CD14-positive monocyte (primary cell): ENCODE data around the gene KLHL17. TPM values are rescaled to one million over a fixed set of nuclear protein-coding genes. Genes with fewer than 3 reads are reported as not detected.
A peak's percentile ranks its signal among the peaks of the same experiment; 100 is the strongest.

ENCODE experiments used
- DNase-seq, 3 donors: peaks; one replicate each; pipeline ENCODE4 v3.0.0-alpha.2; 2011 to 2022
- H2AFZ ChIP-seq: 2 replicates; pipeline ENCODE4 v1.6.0; 2012; ENCODE audit warnings: mild to moderate bottlenecking, low read depth, low read length, inconsistent platforms; ENCODE audit not compliant: insufficient read depth, poor library complexity, severe bottlenecking
- H3K27ac ChIP-seq, 2 donors: 1 replicate in 1 of 2; 2 replicates in 1 of 2; pipeline ENCODE4 v1.5.1; 2012 to 2013; ENCODE audit warnings: low read length in 2 of 2, control low read depth in 1 of 2, inconsistent platforms in 1 of 2, low read depth in 1 of 2, mild to moderate bottlenecking in 1 of 2
- H3K27me3 ChIP-seq, 2 donors: one replicate each; pipeline versions ENCODE4 v1.6.0 to v1.6.1; 2011 to 2013; ENCODE audit warnings: low read length in 2 of 2; ENCODE audit not compliant: control insufficient read depth in 2 of 2, insufficient read depth in 2 of 2
- H3K36me3 ChIP-seq, 2 donors: replicated peaks in 1 of 2; 1 replicate in 1 of 2; 2 replicates in 1 of 2; pipeline versions ENCODE4 v1.5.1 to v1.6.1; 2012 to 2013; ENCODE audit warnings: low read length in 2 of 2, control low read depth in 1 of 2, inconsistent platforms in 1 of 2, mild to moderate bottlenecking in 1 of 2; ENCODE audit not compliant: insufficient read depth in 2 of 2, control insufficient read depth in 1 of 2
- H3K4me1 ChIP-seq, 2 donors: 1 replicate in 1 of 2; 2 replicates in 1 of 2; pipeline versions ENCODE4 v1.5.1 to v1.6.1; 2012 to 2013; ENCODE audit warnings: low read length in 2 of 2, control low read depth in 1 of 2, inconsistent platforms in 1 of 2, mild to moderate bottlenecking in 1 of 2, moderate library complexity in 1 of 2; ENCODE audit not compliant: insufficient read depth in 2 of 2, control insufficient read depth in 1 of 2
- H3K4me2 ChIP-seq: replicated peaks from 2 replicates; pipeline ENCODE3; 2012; ENCODE audit warnings: low read length, moderate library complexity, mild to moderate bottlenecking; ENCODE audit not compliant: poor library complexity, severe bottlenecking; ENCODE audit errors: extremely low read depth
- H3K4me3 ChIP-seq, 3 experiments: fragments of 200-600 bp in 1 of 3; sonication (generic) in 1 of 3; replicated peaks in 1 of 3; 1 replicate in 2 of 3; 2 replicates in 1 of 3; pipeline ENCODE4 v1.5.1; 2011 to 2013; ENCODE audit warnings: low read length in 3 of 3, mild to moderate bottlenecking in 3 of 3, control low read depth in 2 of 3, low read depth in 2 of 3, inconsistent platforms in 1 of 3, moderate library complexity in 1 of 3
- H3K79me2 ChIP-seq: 2 replicates; pipeline ENCODE4 v1.6.0; 2012; ENCODE audit warnings: mild to moderate bottlenecking, control low read depth, inconsistent platforms, low read length, moderate library complexity; ENCODE audit not compliant: insufficient read depth
- H3K9ac ChIP-seq: 2 replicates; pipeline ENCODE4 v1.6.0; 2017; ENCODE audit warnings: low read length, mild to moderate bottlenecking; ENCODE audit not compliant: insufficient read depth, poor library complexity, severe bottlenecking
- H3K9me3 ChIP-seq, 2 donors: replicated peaks in 1 of 2; 1 replicate in 1 of 2; 2 replicates in 1 of 2; pipeline versions ENCODE4 v1.5.1 to v1.6.1; 2012 to 2013; ENCODE audit warnings: low read length in 2 of 2, control low read depth in 1 of 2; ENCODE audit not compliant: control insufficient read depth in 1 of 2, insufficient read depth in 1 of 2
- H4K20me1 ChIP-seq: 2 replicates; pipeline ENCODE4 v1.6.0; 2012; ENCODE audit warnings: mild to moderate bottlenecking, low read length, control low read depth, moderate library complexity; ENCODE audit not compliant: insufficient read depth
- H3K27ac Mint-ChIP-seq, 7 donors: one replicate each; pipeline ENCODE4 v1.8.0; 2020; ENCODE audit warnings: mild to moderate bottlenecking in 7 of 7, mixed read lengths in 7 of 7, moderate library complexity in 6 of 7, inconsistent platforms in 2 of 7
- H3K27me3 Mint-ChIP-seq, 3 donors: one replicate each; pipeline ENCODE4 v1.8.0; 2021 to 2022; ENCODE audit warnings: low read depth in 3 of 3, mild to moderate bottlenecking in 3 of 3, mixed read lengths in 3 of 3, moderate library complexity in 3 of 3, inconsistent platforms in 1 of 3
- H3K36me3 Mint-ChIP-seq, 2 donors: one replicate each; pipeline ENCODE4 v1.8.0; 2020; ENCODE audit warnings: mixed read lengths in 2 of 2, inconsistent platforms in 1 of 2, mild to moderate bottlenecking in 1 of 2
- H3K4me1 Mint-ChIP-seq: one replicate; pipeline ENCODE4 v1.8.0; 2020; ENCODE audit warnings: mild to moderate bottlenecking, mixed read lengths
- H3K4me3 Mint-ChIP-seq, 2 donors: one replicate each; pipeline ENCODE4 v1.8.0; 2020; ENCODE audit warnings: mild to moderate bottlenecking in 2 of 2, mixed read lengths in 2 of 2, moderate library complexity in 1 of 2
- H3K9me3 Mint-ChIP-seq, 7 donors: one replicate each; pipeline ENCODE4 v1.8.0; 2020 to 2022; ENCODE audit warnings: mixed read lengths in 7 of 7, mild to moderate bottlenecking in 6 of 7, moderate library complexity in 6 of 7, inconsistent platforms in 2 of 7
- WGBS: methylation state at CpG from one replicate; pipeline ENCODE4 v1.1.5; 2013; ENCODE audit warnings: missing lambda C conversion rate; ENCODE audit not compliant: insufficient coverage; 5-methylcytosine and 5-hydroxymethylcytosine counted together
- intact Hi-C, 2 donors: fragments of 100-400 bp; cut with micrococcal nuclease; formaldehyde crosslinking; loops; one replicate each; pipeline versions ENCODE4 v1.15.0 to v1.15.1; 2023
- polyA plus RNA-seq, 3 donors: library from polyadenylated mRNA; depleted of rRNA in 1 of 3; unstranded in 2 of 3; stranded (reverse) in 1 of 3; fragments of 300-500 nt in 2 of 3; fragments of >200 nt in 1 of 3; fragmentation: Illumina TruSeq in 2 of 3; gene quantifications; 1 replicate in 2 of 3; 2 replicates in 1 of 3; pipeline ENCODE4 v1.2.3, GENCODE V29; 2012 to 2021
- TF ChIP-seq, protein P1 (sequence below): fragments of 200-600 bp; IDR thresholded peaks from one replicate; pipeline ENCODE4 v1.8.0; 2022; ENCODE audit warnings: antibody characterized with exemption, mild to moderate bottlenecking

The KLHL17 gene
- polyA plus RNA-seq, 3 donors, result 0.31 to 48.1 (median 0.71) TPM

DNA sequence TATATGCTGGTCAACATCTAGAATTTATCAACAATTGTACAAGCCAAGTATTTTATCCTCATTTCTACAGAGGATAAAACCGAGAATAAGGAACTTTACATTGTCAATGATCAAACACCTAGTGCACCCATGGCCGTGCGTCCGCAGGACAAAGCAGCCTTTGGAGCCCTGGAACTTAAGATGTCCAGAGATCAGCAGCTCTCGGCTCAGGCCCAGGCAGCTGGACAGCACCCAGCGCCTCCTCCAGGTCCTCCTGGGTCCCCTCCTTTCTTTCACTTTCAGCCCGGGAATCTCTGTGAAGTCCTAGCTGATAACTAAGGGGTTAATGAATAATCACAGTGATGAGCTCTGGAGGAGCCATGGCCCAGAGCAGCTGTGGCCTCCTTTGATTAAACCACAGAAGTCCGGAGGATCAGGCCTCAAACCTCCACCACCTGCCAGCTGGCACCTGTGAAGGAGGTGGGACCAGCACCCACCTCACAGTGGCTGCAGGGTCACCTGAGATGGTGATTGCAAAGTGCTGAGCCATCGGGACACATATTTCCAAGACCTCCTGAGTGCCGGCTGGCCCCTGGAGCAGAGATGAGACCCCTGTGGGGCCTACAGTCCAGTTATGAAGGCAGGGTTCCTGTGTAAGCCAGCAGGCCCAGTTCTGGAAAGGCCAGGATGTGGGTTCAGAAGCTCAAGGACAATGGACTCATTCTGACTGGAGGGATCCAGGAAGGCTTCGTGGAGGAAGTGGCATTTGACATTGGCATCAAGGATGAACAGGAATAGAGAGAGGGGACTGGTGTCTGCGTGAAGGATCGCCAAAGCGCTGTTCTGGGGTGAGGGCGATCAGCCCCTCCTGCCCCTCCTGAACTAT is 48.3 kb upstream of the KLHL17 start:
- H4K20me1 ChIP-seq, result no peaks in the 10 kb centered on the region
- H3K79me2 ChIP-seq, result no peaks in the 10 kb centered on the region
- peaks cover 0 to 5% (median 2%) of the 10 kb centered on the region in 7 donors for H3K9me3 Mint-ChIP-seq
- no peak overlapping the region for H3K4me2 ChIP-seq
- H3K27ac Mint-ChIP-seq, result no peak overlapping the region
- TF ChIP-seq, protein P1, sequence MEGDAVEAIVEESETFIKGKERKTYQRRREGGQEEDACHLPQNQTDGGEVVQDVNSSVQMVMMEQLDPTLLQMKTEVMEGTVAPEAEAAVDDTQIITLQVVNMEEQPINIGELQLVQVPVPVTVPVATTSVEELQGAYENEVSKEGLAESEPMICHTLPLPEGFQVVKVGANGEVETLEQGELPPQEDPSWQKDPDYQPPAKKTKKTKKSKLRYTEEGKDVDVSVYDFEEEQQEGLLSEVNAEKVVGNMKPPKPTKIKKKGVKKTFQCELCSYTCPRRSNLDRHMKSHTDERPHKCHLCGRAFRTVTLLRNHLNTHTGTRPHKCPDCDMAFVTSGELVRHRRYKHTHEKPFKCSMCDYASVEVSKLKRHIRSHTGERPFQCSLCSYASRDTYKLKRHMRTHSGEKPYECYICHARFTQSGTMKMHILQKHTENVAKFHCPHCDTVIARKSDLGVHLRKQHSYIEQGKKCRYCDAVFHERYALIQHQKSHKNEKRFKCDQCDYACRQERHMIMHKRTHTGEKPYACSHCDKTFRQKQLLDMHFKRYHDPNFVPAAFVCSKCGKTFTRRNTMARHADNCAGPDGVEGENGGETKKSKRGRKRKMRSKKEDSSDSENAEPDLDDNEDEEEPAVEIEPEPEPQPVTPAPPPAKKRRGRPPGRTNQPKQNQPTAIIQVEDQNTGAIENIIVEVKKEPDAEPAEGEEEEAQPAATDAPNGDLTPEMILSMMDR, result no peak
- peak overlapping the region in 1 of 2 donors; percentile 60 for H3K4me3 Mint-ChIP-seq
- no peak overlapping the region for H3K27ac ChIP-seq
- H3K27me3 ChIP-seq, result peaks cover 0 to 16% of the 10 kb centered on the region in 2 donors
- no peaks in the 10 kb centered on the region for H3K36me3 ChIP-seq
- no peak for DNase-seq
- 39% methylated on average over 11 of the region's 15 CpGs for WGBS
- no peak overlapping the region for H3K4me3 ChIP-seq
- intact Hi-C loops, result no loop called here
- no peak overlapping the region for H3K9ac ChIP-seq
- H2AFZ ChIP-seq, result no peak overlapping the region
- H3K4me1 ChIP-seq, result peaks cover under 1 to 3% of the 10 kb centered on the region in 2 donors
- peaks cover 12% of the 10 kb centered on the region for H3K4me1 Mint-ChIP-seq
- peaks cover 23 to 56% (median 25%) of the 10 kb centered on the region in 3 donors for H3K27me3 Mint-ChIP-seq
- H3K9me3 ChIP-seq, result no peaks in the 10 kb centered on the region
- H3K36me3 Mint-ChIP-seq, result no peaks in the 10 kb centered on the region

DNA sequence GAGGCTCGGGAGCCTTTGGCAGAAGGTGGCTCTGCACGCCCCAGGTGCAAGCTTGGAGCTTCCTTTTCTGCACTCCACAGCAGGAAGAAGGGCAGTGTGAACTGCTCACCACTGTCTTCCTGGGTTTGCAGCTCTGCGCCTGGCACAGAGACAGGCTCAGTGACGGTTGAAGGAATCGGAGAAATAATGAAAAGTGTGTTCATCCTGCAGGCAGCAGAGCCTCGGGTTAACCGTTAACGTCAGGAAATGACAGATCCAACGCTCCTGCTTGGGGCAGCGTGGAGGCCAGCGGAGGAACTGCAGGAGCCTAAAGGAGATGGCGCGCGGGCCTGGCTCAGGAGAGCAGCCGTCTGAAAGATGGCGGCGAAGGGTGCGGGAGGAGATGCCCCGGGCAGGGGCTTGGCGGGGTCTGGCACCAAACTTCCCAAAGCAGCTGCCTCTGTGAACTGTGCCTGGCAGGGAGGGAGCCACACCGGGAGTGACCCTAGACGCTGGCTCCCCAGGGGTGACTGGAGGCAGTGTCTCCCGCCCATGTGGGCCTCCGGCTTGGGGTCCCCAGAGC is 47.6 kb upstream of the KLHL17 start:
- H3K4me3 Mint-ChIP-seq, result peak overlapping the region in 1 of 2 donors; percentile 60

More for the DNA sequence above, 47.6 kb upstream of the KLHL17 start:
- Histone ChIP-seq H4K20me1 (no peaks in the 10 kb centered on the region), H3K27me3 (peaks cover 0 to 16% of the 10 kb centered on the region in 2 donors), H3K36me3 (no peaks in the 10 kb centered on the region), H3K9ac (no peak overlapping the region), H3K9me3 (no peaks in the 10 kb centered on the region), H3K79me2 (no peaks in the 10 kb centered on the region), H3K4me2 (no peak overlapping the region), H3K27ac (no peak overlapping the region), H2AFZ (no peak overlapping the region), H3K4me1 (no peaks in the 10 kb centered on the region), H3K4me3 (no peak overlapping the region)
- TF ChIP-seq, protein P1, result peak; percentile 25
- Mint-ChIP-seq H3K9me3 (peaks cover 0 to 5% (median 2%) of the 10 kb centered on the region in 7 donors), H3K4me1 (peaks cover 10% of the 10 kb centered on the region), H3K36me3 (no peaks in the 10 kb centered on the region), H3K27me3 (peaks cover 25 to 63% (median 31%) of the 10 kb centered on the region in 3 donors), H3K27ac (peak overlapping the region in 1 of 7 donors; percentile 48)
- DNase-seq, result no peak
- intact Hi-C loops, result no loop called here
- WGBS, result 29% methylated on average over 24 of the region's 24 CpGs
